MG63 (cell line): ENCODE measurements around the gene EVA1C. TPM values are rescaled to one million over a fixed set of nuclear protein-coding genes. Genes with fewer than 3 reads are reported as not detected.
"Not testable (repeated sequence)": the region's sequence is repeated elsewhere in the genome, so short reads cannot be mapped to it uniquely, and the experiment has no call there.

Experiments
- DNase-seq: peaks from one replicate; pipeline ENCODE4 v3.0.0-alpha.2; 2020
- H3K27me3 ChIP-seq: fragments of 250-450 bp; sonication (Bioruptor Pico); 2 replicates; pipeline ENCODE4 v1.5.1; 2020; ENCODE audit warnings: mild to moderate bottlenecking, moderate library complexity
- H3K36me3 ChIP-seq: fragments of 250-450 bp; sonication (Bioruptor Pico); 2 replicates; pipeline ENCODE4 v1.5.1; 2020; ENCODE audit warnings: mild to moderate bottlenecking, moderate library complexity
- H3K4me3 ChIP-seq: fragments of 250-450 bp; sonication (Bioruptor Pico); 2 replicates; pipeline ENCODE4 v1.5.1; 2020; ENCODE audit warnings: mild to moderate bottlenecking, moderate library complexity
- H3K9me3 ChIP-seq: fragments of 250-450 bp; sonication (Bioruptor Pico); 2 replicates; pipeline ENCODE4 v1.5.1; 2020; ENCODE audit warnings: mild to moderate bottlenecking, moderate library complexity
- total RNA-seq: library from RNA; depleted of rRNA; stranded (reverse); fragments of >200 nt; shearing (Covaris generic); gene quantifications from 2 replicates; pipeline ENCODE4 v1.2.3, GENCODE V29; 2014; ENCODE audit warnings: low replicate concordance

The EVA1C gene
- total RNA-seq, 1 experiment from 2014 or later, result not detected

DNA sequence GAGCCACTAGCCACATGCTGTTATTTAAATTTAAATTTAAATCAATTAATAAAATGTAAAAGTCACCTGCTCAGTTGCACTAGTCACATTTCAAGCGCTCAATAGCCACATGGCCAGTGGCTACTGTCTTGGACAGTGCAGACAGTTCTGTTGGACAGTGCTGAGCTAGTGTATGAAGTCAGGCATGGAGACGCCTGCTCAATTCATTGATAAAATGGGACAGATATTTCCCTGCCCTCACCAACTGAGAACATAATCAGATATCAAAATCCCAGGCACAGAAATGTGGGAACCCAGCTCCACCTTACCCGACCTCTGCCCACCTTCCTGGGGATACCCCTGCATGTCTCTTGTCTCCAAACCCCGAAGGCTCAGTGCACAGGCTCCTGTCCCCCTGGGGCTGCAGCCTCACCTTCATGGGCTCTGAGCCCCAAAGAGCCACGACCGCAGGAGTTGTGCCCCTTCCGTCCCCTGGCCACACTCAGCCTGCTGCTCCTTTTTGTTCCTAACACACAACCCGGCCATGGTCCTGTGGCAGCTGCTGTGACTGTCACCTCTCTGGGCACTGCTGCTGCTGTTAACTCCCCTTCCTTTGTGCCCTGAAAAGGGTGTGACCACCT, 109.3 kb downstream of the EVA1C start:
- no peaks in the 10 kb centered on the region for H3K36me3 ChIP-seq
- no peaks in the 10 kb centered on the region for H3K27me3 ChIP-seq
- no peak for DNase-seq
- H3K9me3 ChIP-seq, result peaks cover 10% of the 10 kb centered on the region
- H3K4me3 ChIP-seq, result no peak overlapping the region

DNA sequence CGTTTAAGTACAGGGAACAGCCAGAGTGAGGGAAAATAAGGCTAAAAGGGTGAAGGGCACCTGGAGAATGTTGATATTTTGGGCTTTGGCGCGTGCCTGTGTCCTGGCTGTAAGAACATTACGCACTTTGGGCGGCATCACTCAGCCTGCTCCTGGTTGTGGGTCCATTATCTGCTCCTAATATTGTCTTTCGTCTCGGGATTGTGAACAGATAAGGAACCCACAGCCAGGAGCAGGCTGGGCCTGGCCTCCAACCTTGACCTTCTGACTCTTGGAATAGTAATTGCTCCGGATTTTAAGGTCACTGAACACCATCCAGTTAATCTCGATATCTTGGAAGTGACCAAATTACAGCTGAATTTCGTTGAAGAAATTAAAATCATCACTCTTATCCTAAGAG, 111.0 kb downstream of the EVA1C start:
- H3K4me3 ChIP-seq, result no peak overlapping the region
- DNase-seq, result no peak
- H3K27me3 ChIP-seq, result no peaks in the 10 kb centered on the region
- H3K36me3 ChIP-seq, result no peaks in the 10 kb centered on the region
- H3K9me3 ChIP-seq, result peaks cover 9% of the 10 kb centered on the region

- Histone ChIP-seq H3K4me3 (no peak overlapping the region), H3K27me3 (no peaks in the 10 kb centered on the region), H3K9me3 (peaks cover 2% of the 10 kb centered on the region; the same call in 1 of the 2 replicates), H3K36me3 (no peaks in the 10 kb centered on the region)
- peak; percentile 17 for DNase-seq
Observed at GRCh38 chr21:32523988-32524719, 111.6 kb downstream of the EVA1C start.

- Histone ChIP-seq H3K36me3 (no peaks in the 10 kb centered on the region), H3K4me3 (no peak overlapping the region), H3K9me3 (no peaks in the 10 kb centered on the region), H3K27me3 (no peaks in the 10 kb centered on the region)
- no peak for DNase-seq
Observed at GRCh38 chr21:32525282-32525681, 112.8 kb downstream of the EVA1C start.

DNA sequence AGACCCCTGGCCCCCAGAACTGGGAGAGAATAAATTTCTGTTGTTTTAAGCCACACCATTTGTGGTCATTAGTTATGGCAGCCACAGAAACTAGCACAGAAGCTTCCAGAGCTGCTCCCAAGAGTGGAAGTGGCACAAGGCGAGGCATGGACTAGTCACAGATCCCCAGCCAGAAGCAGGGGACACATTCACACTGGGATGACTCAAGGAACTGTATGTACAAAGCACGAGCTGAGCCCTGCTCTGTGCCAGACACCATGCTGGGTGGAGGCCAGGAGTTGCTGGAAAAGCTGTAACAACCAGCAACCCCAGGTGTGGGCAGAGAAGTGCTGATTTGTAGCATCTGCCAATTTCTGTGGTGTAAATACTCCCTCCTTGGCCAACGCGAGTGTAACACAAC, 117.2 kb downstream of the EVA1C start:
- no peak for DNase-seq
- Histone ChIP-seq H3K36me3 (no peaks in the 10 kb centered on the region), H3K27me3 (no peaks in the 10 kb centered on the region)

DNA sequence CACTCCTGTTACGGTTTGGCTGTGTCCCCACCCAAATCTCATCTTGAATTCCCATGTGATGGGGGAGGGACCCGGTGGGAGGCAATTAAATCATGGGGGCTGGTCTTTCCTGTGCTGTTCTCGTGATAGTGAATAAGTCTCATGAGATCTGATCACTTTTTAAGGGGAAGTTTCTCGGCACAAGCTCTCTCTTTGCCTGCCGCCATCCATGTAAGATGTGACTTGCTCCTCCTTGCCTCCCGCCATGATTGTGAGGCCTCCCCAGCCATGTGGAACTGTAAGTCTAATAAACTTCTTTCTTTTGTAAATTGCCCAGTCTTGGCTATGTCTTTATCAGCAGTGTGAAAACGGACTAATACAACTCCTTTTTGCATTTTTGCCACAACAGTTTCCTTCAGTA, 118.3 kb downstream of the EVA1C start:
- not testable (repeated sequence) for H3K27me3 ChIP-seq, H3K9me3 ChIP-seq, H3K4me3 ChIP-seq, DNase-seq, H3K36me3 ChIP-seq

More for the DNA sequence above, 117.2 kb downstream of the EVA1C start:
- Histone ChIP-seq H3K4me3 (no peak overlapping the region), H3K9me3 (no peaks in the 10 kb centered on the region)

DNA sequence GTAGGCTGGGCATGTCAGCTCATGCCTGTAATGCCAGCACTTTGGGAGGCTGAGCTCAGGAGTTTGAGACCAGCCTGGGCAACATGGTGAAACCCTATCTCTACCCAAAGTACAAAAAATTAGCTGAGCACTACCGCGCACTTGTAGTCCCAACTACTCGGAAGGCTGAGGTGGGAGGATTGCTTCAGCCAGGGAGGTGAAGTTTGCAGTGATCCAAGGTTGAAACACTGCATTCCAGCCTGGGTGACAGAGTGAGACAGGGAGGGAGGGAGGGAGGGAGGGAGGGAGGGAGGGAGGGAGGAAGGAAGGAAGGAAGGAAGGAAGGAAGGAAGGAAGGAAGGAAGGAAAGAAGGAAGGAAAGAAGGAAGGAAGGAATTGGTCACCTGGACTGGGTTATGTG, 119.1 kb downstream of the EVA1C start:
- not testable (repeated sequence) for H3K36me3 ChIP-seq, DNase-seq, H3K27me3 ChIP-seq, H3K9me3 ChIP-seq, H3K4me3 ChIP-seq

DNA sequence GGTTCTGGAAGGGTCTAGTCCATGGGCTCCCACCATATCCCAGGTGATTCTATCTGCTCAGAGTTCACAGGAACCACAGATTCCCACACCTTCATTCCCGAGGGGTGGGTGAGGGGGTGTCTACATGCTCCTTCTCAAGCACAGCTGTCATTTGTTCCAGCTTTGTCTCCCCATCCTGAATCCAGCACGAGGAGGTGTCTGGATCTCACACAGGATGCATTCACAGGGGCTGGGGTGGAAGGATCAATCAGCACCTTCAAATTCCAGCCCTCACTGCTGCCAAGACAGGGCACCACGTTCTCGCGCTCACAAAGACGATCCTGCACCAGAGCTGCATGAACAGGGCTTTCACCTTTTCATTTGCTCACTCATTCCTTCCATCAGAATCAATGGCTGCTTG, 120.1 kb downstream of the EVA1C start:
- DNase-seq, result no peak
- Histone ChIP-seq H3K4me3 (no peak overlapping the region), H3K36me3 (no peaks in the 10 kb centered on the region), H3K27me3 (no peaks in the 10 kb centered on the region), H3K9me3 (no peaks in the 10 kb centered on the region)

GRCh38 chr21:32533053-32533452, 120.5 kb downstream of the EVA1C start:
- DNase-seq, result no peak
- Histone ChIP-seq H3K9me3 (no peaks in the 10 kb centered on the region), H3K36me3 (no peaks in the 10 kb centered on the region), H3K27me3 (no peaks in the 10 kb centered on the region), H3K4me3 (no peak overlapping the region)

- no peak for DNase-seq
- Histone ChIP-seq H3K27me3 (no peaks in the 10 kb centered on the region), H3K36me3 (no peaks in the 10 kb centered on the region), H3K4me3 (no peak overlapping the region), H3K9me3 (no peaks in the 10 kb centered on the region)
Observed at GRCh38 chr21:32533611-32534010, 121.1 kb downstream of the EVA1C start.

DNA sequence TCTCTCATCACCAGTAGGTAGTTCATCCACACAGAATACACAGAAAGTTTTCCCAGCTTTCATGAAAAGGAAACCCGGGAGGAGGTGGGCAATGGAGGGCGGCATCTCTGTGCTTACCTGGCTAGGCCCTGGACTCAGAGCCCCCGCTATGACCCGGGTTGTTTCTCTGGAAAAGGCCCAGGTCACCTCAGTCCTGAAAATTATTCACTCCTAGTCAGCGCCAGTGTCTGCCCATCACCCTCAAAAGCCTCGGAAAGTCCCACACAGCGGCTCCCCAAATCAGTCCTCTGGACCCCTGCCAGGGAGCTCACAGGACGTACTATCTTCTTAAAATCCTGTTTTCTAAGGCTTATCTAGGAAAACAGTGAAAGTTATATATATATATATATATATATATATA, 121.6 kb downstream of the EVA1C start:
- no peak overlapping the region for H3K4me3 ChIP-seq
- no peak for DNase-seq
- H3K9me3 ChIP-seq, result no peaks in the 10 kb centered on the region
- no peaks in the 10 kb centered on the region for H3K36me3 ChIP-seq
- H3K27me3 ChIP-seq, result no peaks in the 10 kb centered on the region

DNA sequence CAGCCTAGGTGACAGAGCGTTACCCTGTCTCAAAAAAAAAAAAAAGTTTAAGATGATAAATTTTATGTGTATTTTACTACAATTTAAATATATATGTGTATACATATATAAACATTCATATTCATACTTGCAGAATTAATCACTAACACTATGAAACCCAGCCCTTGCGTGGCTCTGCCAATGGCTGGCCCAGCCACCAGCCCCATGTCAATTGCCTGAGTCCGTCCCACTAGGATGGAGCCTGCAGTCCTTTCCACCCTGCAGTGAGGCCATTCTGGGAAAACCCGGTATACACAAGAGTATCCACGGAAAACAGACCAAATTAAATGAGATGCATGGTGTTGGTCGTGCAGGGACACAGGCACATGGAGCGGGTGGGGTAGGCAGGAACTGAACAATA, 123.1 kb downstream of the EVA1C start:
- no peak overlapping the region for H3K4me3 ChIP-seq
- no peaks in the 10 kb centered on the region for H3K36me3 ChIP-seq
- no peak for DNase-seq
- H3K9me3 ChIP-seq, result no peaks in the 10 kb centered on the region
- H3K27me3 ChIP-seq, result no peaks in the 10 kb centered on the region

- Histone ChIP-seq H3K9me3 (no peaks in the 10 kb centered on the region), H3K4me3 (no peak overlapping the region), H3K36me3 (no peaks in the 10 kb centered on the region), H3K27me3 (no peaks in the 10 kb centered on the region)
- DNase-seq, result no peak
Observed at GRCh38 chr21:32537569-32537881, 125.0 kb downstream of the EVA1C start.

GRCh38 chr21:32538147-32538792, 125.8 kb downstream of the EVA1C start:
- Histone ChIP-seq H3K4me3 (no peak overlapping the region), H3K36me3 (no peaks in the 10 kb centered on the region), H3K27me3 (no peaks in the 10 kb centered on the region), H3K9me3 (no peaks in the 10 kb centered on the region)
- no peak for DNase-seq

GRCh38 chr21:32539378-32539777, 126.9 kb downstream of the EVA1C start:
- Histone ChIP-seq H3K27me3 (no peaks in the 10 kb centered on the region), H3K9me3 (no peaks in the 10 kb centered on the region), H3K36me3 (no peaks in the 10 kb centered on the region), H3K4me3 (no peak overlapping the region)
- no peak for DNase-seq

DNA sequence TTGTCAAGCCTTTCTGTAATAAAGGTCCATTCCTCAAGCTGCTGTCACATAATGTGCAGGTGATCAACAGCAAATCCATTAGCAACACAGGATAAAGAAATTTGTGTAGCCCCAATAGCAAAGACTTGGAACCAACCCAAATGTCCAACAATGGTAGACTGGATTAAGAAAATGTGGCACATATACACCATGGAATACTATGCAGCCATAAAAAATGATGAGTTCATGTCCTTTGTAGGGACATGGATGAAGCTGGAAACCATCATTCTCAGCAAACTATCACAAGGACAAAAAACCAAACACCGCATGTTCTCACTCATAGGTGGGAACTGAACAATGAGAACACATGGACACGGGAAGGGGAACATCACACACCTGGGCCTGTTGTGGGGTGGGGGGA, 130.6 kb downstream of the EVA1C start:
- not testable (repeated sequence) for H3K9me3 ChIP-seq, H3K36me3 ChIP-seq, H3K4me3 ChIP-seq, DNase-seq, H3K27me3 ChIP-seq

DNA sequence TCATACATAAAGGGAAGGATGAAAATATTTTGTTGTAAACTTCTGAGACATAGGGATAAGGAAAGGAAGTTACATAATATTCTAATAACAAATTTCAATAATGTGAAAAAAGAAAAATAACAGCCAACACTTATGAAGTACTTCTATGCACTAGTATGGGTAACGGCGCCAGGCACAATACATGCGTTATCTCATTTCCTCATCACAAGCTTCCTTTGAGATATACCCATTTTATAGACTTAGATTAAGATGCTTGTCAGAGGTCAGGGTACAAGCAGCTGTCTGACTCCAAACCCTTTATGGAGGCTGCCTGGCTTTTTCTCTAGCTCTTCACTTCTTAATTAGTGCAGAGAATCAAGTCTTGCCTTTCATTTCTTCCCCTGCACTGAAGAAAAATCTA, 131.5 kb downstream of the EVA1C start:
- no peak for DNase-seq
- Histone ChIP-seq H3K9me3 (no peaks in the 10 kb centered on the region), H3K36me3 (no peaks in the 10 kb centered on the region), H3K27me3 (no peaks in the 10 kb centered on the region), H3K4me3 (no peak overlapping the region)

GRCh38 chr21:32544697-32545096, 132.2 kb downstream of the EVA1C start:
- Histone ChIP-seq H3K4me3 (no peak overlapping the region), H3K27me3 (no peaks in the 10 kb centered on the region), H3K9me3 (no peaks in the 10 kb centered on the region), H3K36me3 (no peaks in the 10 kb centered on the region)
- no peak for DNase-seq
